Measurements from ENCODE around the gene SPATA13.

Gene SPATA13

DNA sequence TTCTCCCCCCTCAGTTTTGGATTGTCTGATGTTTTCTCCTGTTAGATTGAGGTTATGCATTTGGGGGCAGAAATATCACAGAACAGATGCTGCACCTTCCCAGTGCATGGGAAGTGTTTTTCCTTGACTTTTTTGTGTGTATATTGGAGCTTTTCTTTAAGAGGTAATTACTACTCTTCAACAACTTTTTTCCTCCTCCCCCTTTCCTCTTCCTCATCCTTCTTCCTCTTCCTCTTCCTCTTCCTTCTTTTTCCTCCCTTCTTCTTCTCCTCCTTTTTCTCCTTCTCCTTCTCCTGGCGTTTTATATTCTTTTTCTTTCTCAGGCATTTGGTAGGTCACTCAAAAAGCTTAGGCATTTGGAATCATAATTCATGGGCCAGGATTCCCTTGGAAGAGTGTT, 18.1 kb upstream of the SPATA13 start:
- no peak for FAIRE-seq

DNA sequence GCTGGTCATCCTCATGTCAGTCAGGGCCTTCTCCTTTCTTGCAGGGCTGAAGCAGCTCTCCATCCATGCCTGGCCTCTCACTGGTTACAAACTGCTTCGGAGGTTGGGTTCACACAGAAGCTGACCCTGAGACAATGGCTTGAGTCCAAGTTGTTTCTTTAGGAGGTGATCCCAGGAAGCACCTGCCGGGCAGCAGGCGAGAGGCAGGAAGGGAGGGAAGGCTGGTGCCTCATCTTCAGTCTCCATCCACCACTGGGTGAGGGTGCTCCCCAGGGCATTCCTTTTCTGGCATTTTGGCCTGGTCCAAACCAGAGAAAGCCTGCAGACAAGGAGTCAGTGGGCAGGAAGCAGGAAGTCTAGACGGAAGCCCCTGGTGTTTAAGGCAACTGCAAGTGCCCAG, 17.6 kb upstream of the SPATA13 start:
- FAIRE-seq = no peak

GRCh38 chr13:24145240-24145639, 15.3 kb upstream of the SPATA13 start:
- no peak for FAIRE-seq

- no peak for FAIRE-seq
Measured at GRCh38 chr13:24145674-24146073, 14.8 kb upstream of the SPATA13 start.

GRCh38 chr13:24146961-24147569, 13.5 kb upstream of the SPATA13 start:
- FAIRE-seq = no peak

- FAIRE-seq = no peak
Measured at GRCh38 chr13:24147570-24147963, 13.0 kb upstream of the SPATA13 start.

DNA sequence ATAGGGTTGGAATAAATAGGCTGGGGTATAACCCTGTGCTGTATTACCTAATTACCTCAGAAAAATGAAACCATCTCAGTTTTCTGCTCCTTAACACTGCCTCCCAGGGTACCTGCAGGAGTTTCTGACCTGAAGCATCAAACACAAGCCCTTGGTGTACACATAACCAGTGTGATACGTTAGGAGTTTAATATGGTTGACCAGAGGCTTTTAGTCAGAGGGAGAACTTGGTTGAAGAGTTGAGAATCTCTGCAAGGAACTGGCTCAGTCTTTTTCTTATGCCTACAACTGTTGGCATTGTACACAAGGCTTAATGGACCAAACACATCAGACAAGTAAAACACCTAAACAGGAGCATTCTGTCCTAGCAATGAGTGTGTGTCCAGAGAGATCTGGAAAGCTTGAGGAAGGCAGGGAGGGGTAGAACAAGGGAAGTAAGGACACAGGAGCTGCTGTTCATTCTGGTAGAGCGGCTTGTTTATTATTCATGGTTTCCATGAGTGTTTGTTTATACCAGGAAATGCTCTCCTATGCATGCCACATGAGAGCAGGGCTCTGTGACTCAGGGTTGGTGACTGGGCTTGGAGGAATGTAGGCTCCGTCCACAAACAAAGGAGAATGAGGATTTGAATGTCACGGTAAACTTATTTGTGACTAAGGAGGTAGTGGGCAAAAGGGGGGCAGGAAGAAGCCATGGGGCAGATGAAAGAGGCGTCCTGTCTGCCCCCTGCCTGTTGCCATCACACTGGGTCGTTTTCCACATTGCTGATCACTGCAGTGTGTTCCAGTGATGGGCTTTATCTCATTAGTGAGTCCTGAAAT, 11.9 kb upstream of the SPATA13 start:
- FAIRE-seq = no peak

DNA sequence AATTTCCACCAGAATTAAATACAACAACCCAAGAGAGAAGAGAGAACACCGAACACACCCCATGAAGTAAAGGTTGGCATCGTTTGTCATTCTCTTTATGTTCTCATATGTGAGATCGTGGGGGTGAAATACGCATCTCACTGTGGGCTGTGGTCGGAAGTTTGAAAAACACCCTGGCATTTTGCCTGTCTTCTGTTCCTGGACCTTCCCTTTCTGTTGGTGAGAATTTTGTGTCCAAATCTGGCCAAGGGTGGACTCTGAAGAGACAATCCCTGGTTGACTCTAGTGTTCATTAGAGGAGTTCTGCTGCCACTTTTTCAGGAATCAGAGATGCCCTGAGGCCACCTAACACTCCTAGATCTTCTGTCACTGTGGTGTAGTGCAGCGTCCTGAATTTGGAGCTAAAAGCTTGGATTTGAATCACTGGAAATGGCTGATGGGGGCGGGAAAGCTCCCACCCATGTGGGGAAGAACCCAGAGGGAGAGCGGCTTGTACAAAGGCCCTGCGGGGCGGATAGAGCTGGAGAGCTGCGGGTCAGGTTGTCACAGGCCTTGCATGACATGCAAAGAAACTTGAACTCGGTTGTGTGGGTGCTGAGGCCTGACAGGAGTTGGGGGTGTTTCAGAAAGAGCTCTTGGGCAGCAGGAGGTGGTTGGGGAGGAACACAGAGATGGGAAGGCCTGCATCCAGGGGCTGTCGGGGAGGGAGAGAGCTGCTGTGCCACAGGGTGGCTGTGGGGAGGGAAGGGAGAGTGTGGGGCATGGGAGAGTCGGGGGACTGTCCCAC, 11.1 kb upstream of the SPATA13 start:
- FAIRE-seq = no peak

- FAIRE-seq = no peak
Measured at GRCh38 chr13:24150572-24150971, 9.9 kb upstream of the SPATA13 start.

DNA sequence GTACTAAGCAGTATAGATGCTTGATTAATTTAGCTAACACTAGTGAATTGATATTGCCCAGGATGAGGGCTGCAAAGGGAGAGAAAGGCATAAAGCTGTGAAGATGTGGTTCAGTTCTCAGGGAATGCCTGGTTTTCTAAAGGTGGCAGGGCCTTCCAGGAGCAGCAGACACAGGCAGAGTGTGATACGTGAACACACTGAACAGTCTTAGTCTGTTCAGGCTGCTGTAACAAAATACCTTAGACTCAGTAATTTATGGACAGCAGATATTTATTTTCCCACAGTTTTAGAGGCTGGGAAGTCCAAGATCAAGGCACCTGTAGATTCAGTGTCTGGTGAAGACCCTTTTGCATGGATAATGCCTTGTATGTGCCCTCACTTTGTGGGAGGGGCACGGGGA, 8.7 kb upstream of the SPATA13 start:
- no peak for FAIRE-seq

DNA sequence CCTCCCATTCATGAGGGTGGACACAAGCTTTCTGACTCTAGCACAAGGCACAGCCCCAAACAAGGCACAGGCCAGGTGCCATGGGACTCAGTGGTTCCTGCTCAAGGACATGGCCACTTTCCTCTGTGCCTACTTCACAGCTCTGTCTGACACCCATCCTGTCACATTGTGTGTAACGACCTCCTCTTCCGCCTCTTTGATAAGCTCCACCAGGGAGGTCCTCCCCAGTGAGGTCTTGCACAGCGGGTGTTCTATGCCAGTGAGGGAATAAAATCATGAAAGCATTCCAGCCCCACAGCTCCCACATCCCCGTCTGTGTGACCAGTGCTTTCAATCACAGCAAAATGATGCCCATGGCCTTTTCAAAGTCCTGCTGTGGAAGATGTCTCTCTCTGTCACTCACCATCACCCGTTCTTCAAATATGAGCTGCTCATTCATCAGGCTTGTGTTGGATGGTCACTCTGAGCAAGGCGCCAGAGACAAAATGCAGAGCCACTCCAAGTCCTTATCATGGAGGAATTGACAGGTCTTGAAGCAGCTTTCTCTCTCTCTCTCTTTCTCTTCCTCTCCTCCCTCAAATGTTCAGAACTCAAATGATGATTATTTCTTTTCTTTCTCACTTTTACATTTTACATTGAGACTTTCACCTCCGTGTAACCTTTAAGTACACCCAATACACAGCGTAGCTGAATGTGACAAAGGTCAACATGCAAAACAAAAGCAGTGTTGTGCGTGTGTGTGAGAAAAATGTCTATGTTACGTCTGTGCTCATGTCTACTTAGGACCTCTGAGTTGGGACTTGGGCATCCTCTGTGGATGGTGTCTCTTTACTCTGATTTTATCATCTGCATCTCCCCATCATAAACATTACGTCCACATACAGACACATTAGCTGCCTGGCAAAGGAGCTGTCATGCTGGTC, 8.0 kb upstream of the SPATA13 start:
- FAIRE-seq = no peak

GRCh38 chr13:24153347-24153746, 7.2 kb upstream of the SPATA13 start:
- no peak for FAIRE-seq

GRCh38 chr13:24153979-24154701, 6.4 kb upstream of the SPATA13 start:
- FAIRE-seq = no peak

DNA sequence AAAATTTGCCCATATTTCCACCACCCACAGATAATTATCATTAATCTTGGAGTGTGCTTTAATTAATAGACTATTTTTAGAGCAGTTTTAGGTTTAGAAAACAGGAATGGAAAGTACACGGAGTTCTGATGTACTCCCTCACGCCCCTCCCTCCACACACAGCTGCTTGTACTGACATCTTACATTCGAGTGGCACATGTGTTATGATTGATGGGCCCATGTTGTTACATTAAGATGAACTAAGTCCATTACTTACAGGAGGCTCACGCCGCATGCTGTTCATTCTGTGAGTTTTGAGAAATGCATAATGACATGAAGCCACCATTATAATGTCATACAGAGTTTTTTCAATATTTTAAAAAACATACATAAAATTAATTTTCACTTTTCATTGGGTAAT, 1.2 kb upstream of the SPATA13 start:
- no peak for FAIRE-seq

DNA sequence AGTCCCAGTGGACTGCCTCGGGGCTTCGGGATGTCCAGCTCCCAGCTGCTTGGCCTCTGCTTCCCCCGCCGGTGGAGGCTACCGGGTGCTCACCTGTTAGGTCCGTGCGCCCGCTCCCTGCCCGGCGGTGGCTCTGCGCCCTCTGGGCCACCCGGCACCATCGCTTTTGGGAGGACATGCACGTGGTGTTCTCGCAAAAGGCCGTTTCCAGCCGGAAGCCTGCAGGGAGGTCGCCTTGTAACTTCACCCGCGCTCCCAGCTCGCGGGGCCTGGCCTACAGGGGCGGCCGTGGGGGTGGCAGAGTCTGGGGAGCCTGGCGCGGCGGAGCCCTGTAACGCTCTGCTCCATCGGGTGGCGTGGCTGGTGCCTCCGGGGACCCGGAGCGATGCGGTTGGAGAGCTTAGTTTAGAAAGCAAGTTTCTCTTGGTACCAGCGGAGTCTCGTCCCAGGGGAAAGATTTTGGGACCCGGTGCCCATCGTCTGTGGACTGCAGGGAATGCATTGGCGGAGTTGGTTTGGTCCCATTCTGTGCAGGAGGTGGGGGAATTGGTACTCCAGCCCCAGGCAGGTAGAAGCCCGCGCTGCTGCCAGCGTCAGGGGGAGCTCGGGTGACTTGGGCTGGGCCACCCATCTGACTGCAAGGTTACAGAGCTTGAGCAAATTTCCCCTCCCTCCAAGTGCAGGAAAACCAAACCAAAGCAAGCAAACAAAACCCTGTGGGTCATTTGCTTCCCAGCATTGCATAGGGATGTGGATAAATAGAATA, 673 bp downstream of the SPATA13 start:
- FAIRE-seq = no peak

DNA sequence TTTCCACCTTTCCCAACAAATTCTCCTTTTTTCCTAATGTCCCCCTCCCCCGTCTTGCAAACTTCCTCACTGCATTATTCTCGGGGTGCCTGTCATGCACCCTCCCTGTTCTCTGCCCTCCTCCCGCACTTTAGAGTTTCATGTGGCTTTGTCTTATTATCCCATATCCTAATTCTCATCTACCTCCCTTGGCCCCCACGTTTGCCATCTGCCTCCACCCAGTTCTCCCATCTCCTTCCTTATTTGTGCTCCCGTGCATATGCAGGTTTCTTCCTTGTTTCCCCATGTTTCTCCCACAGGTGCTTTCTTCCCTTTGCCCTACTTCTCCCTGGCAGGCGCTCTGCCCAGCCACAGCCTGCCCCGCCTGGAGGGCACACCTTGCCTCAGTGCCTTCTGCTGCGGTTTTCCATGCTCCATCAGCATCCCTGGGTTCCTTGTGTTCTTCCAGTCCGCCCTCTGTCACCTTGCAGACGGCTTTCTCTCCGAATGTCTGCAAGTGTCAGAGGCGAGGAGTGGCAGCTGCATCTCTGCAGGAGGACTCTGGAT, 1.5 kb downstream of the SPATA13 start:
- no peak for FAIRE-seq

DNA sequence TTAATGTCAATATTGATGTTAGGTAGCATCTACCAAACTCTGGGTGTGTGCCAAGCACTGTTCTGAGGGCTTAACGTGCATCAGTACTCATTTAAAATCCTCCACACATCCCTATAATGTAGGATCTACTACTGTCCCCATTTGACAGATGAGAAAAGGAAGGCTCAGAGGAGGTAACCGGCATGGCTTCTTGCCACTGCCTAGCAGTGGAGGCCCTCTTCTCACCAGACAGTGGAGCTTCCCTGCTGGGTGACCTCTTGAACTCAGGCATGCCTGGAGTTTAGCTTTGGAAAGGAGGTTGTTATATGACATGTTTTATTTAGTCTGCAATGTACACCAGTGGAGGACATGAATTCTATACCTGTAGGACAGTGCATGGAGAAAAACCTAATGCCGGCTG, 2.1 kb downstream of the SPATA13 start:
- no peak for FAIRE-seq

GRCh38 chr13:24165746-24166145, 5.2 kb downstream of the SPATA13 start:
- no peak for FAIRE-seq

GRCh38 chr13:24166561-24166960, 6.0 kb downstream of the SPATA13 start:
- no peak for FAIRE-seq

- FAIRE-seq = no peak
Measured at GRCh38 chr13:24167666-24168391, 7.3 kb downstream of the SPATA13 start.
